IMR-90 (cell line): Measurements from ENCODE around the gene L3HYPDH. TPM values are rescaled to one million over a fixed set of nuclear protein-coding genes. Genes with fewer than 3 reads are reported as not detected.

Source experiments
- ATAC-seq: fragments of 200-7000 bp; cut with Tn5 transposase; 2 replicates; pipeline ENCODE4 v1.9.1; 2020; ENCODE audit warnings: low read depth, mild to moderate bottlenecking, moderate library complexity
- BruUV-seq: library from RNA; stranded (reverse); fragments of 400-500 nt; replicated peaks from 2 replicates; lab custom pipeline; 2021; lab: Mats Ljungman, UMichigan
- CTCF ChIA-PET: fragments of 300-600 bp; formaldehyde crosslinking; extraction: SDS; loops from one replicate; lab custom pipeline; 2021; ENCODE audit warnings: antibody characterized with exemption; lab: Yijun Ruan, JAX
- POLR2A ChIA-PET: fragments of 300-600 bp; sonication (Branson Sonifier 250); formaldehyde crosslinking; loops from one replicate; lab custom pipeline; 2022; ENCODE audit warnings: antibody characterized with exemption; ENCODE audit not compliant: unreplicated experiment; lab: Charles Lee
- DNase-seq: peaks from one replicate; pipeline ENCODE4 v3.0.0; 2013
- H2AFZ ChIP-seq: replicated peaks from 2 replicates; pipeline ENCODE3; 2013; ENCODE audit warnings: low read length, mild to moderate bottlenecking; ENCODE audit not compliant: poor library complexity
- H2AK5ac ChIP-seq: 2 replicates; pipeline ENCODE4 v1.6.1; 2013; ENCODE audit warnings: low read depth, low read length, inconsistent platforms
- H2AK9ac ChIP-seq: replicated peaks from 2 replicates; pipeline ENCODE3; 2013; ENCODE audit warnings: mild to moderate bottlenecking, low read depth, low read length, moderate library complexity; ENCODE audit not compliant: poor library complexity
- H2BK120ac ChIP-seq: 2 replicates; pipeline ENCODE4 v1.6.1; 2013; ENCODE audit warnings: low read depth, low read length, inconsistent platforms
- H2BK15ac ChIP-seq: 3 replicates; pipeline ENCODE4 v1.6.1; 2013; ENCODE audit warnings: low read depth, low read length, inconsistent platforms
- H2BK20ac ChIP-seq: 2 replicates; pipeline ENCODE4 v1.6.1; 2013; ENCODE audit warnings: low read depth, mild to moderate bottlenecking, inconsistent platforms, low read length, moderate library complexity
- H2BK5ac ChIP-seq: 2 replicates; pipeline ENCODE4 v1.6.1; 2013; ENCODE audit warnings: mild to moderate bottlenecking, low read depth, low read length, inconsistent platforms; ENCODE audit not compliant: poor library complexity, severe bottlenecking
- H3K14ac ChIP-seq: replicated peaks from 2 replicates; pipeline ENCODE4 v1.6.1; 2013; ENCODE audit warnings: low read depth, low read length, inconsistent platforms
- H3K18ac ChIP-seq: 2 replicates; pipeline ENCODE4 v1.6.1; 2013; ENCODE audit warnings: low read depth, low read length, control low read depth
- H3K23ac ChIP-seq: 2 replicates; pipeline ENCODE4 v1.6.1; 2013; ENCODE audit warnings: low read depth, low read length, inconsistent platforms
- H3K27ac ChIP-seq: 2 replicates; pipeline ENCODE4 v1.5.1; 2013; ENCODE audit warnings: mild to moderate bottlenecking, control low read depth, low read length; ENCODE audit not compliant: insufficient read depth
- H3K27me3 ChIP-seq: 2 replicates; pipeline ENCODE4 v1.6.1; 2013; ENCODE audit warnings: low read length; ENCODE audit not compliant: control insufficient read depth, insufficient read depth
- H3K36me3 ChIP-seq: 2 replicates; pipeline ENCODE4 v1.6.1; 2013; ENCODE audit warnings: low read length, mixed read lengths; ENCODE audit not compliant: control insufficient read depth, insufficient read depth
- H3K4ac ChIP-seq: 2 replicates; pipeline ENCODE4 v1.6.1; 2013; ENCODE audit warnings: low read depth, low read length, inconsistent platforms
- H3K4me1 ChIP-seq: 2 replicates; pipeline ENCODE4 v1.6.1; 2013; ENCODE audit warnings: low read length, mixed read lengths; ENCODE audit not compliant: control insufficient read depth, insufficient read depth
- H3K4me2 ChIP-seq: 2 replicates; pipeline ENCODE4 v1.6.1; 2013; ENCODE audit warnings: low read depth, mild to moderate bottlenecking, control low read depth, low read length, moderate library complexity
- H3K4me3 ChIP-seq: 2 replicates; pipeline ENCODE4 v1.5.1; 2013; ENCODE audit warnings: low read depth, mild to moderate bottlenecking, control low read depth, low read length, moderate library complexity; ENCODE audit not compliant: insufficient read depth
- H3K56ac ChIP-seq: 2 replicates; pipeline ENCODE4 v1.6.1; 2013; ENCODE audit warnings: low read length, inconsistent platforms; ENCODE audit not compliant: insufficient read depth; ENCODE audit errors: extremely low read depth
- H3K79me1 ChIP-seq, 2 experiments: 2 replicates each; pipeline ENCODE4 v1.6.1; 2013; ENCODE audit warnings: low read length in 2 of 2, inconsistent platforms in 1 of 2, low read depth in 1 of 2
- H3K9ac ChIP-seq: 2 replicates; pipeline ENCODE4 v1.6.1; 2013; ENCODE audit warnings: low read depth, low read length, control low read depth
- H3K9me1 ChIP-seq: 2 replicates; pipeline ENCODE4 v1.6.1; 2013; ENCODE audit warnings: low read length, inconsistent platforms; ENCODE audit not compliant: insufficient read depth
- H3K9me3 ChIP-seq: 2 replicates; pipeline ENCODE4 v1.6.1; 2013; ENCODE audit warnings: low read length; ENCODE audit not compliant: control insufficient read depth, insufficient read depth
- H4K20me1 ChIP-seq: 2 replicates; pipeline ENCODE4 v1.6.1; 2013; ENCODE audit warnings: low read length, inconsistent platforms; ENCODE audit not compliant: insufficient read depth
- H4K5ac ChIP-seq: 2 replicates; pipeline ENCODE4 v1.6.1; 2013; ENCODE audit warnings: mild to moderate bottlenecking, low read depth, low read length, control low read depth
- H4K8ac ChIP-seq, 2 experiments: 2 replicates each; pipeline ENCODE4 v1.6.1; 2013; ENCODE audit warnings: low read depth in 2 of 2, low read length in 2 of 2, control low read depth in 1 of 2, inconsistent platforms in 1 of 2
- H4K91ac ChIP-seq: 2 replicates; pipeline ENCODE4 v1.6.1; 2013; ENCODE audit warnings: low read depth, low read length, inconsistent platforms; ENCODE audit not compliant: insufficient read depth
- BHLHE40 ChIP-seq: fragments of 150-350 bp; IDR thresholded peaks from 2 replicates; pipeline ENCODE4 v1.6.1; 2016; ENCODE audit warnings: mild to moderate bottlenecking, low read depth, low read length
- FOS ChIP-seq: fragments of 150-350 bp; IDR thresholded peaks from 2 replicates; pipeline ENCODE4 v1.6.1; 2016; ENCODE audit warnings: low read depth, low read length
- MXI1 ChIP-seq: IDR thresholded peaks from 2 replicates; pipeline ENCODE4 v1.6.1; 2012; ENCODE audit warnings: low read depth, mild to moderate bottlenecking, low read length, moderate library complexity, borderline replicate concordance
- NFE2L2 ChIP-seq: fragments of 150-350 bp; IDR thresholded peaks from 2 replicates; pipeline ENCODE4 v1.6.1; 2016; ENCODE audit warnings: low read depth, mild to moderate bottlenecking, low read length
- POLR2A ChIP-seq: IDR thresholded peaks from 2 replicates; pipeline ENCODE4 v1.6.1; 2012; ENCODE audit warnings: mild to moderate bottlenecking, low read depth, low read length
- RAD21 ChIP-seq: IDR thresholded peaks from 2 replicates; pipeline ENCODE4 v1.6.1; 2012; ENCODE audit warnings: low read length, improper control_type of control experiment
- RCOR1 ChIP-seq: IDR thresholded peaks from 2 replicates; pipeline ENCODE4 v1.6.1; 2012; ENCODE audit warnings: mild to moderate bottlenecking, low read length, improper control_type of control experiment; ENCODE audit not compliant: insufficient replicate concordance
- SMC3 ChIP-seq: fragments of 150-350 bp; IDR thresholded peaks from 2 replicates; pipeline ENCODE4 v1.6.1; 2016; ENCODE audit warnings: low read depth, mild to moderate bottlenecking, antibody characterized with exemption, low read length, moderate library complexity
- WGBS, 2 experiments: methylation state at CpG; one replicate each; pipeline versions ENCODE4 v1.1.5 to v1.1.7; 2013; ENCODE audit warnings: missing lambda C conversion rate in 2 of 2; ENCODE audit not compliant: insufficient read length in 1 of 2; ENCODE audit errors: extremely low coverage in 2 of 2; 5-methylcytosine and 5-hydroxymethylcytosine counted together
- dilution Hi-C: fragments of 300-500 bp; cut with HindIII; formaldehyde crosslinking; loops from one replicate; pipeline ENCODE4 v1.14.3; 2018; ENCODE audit warnings: low sequenced_read_pairs; ENCODE audit not compliant: unreplicated experiment
- in situ Hi-C: fragments of 300-500 bp; cut with MboI; formaldehyde crosslinking; loops from 3 replicates; pipeline ENCODE4 v1.14.3; 2019; ENCODE audit warnings: low sequenced_read_pairs, inconsistent platforms, mixed read lengths
- intact Hi-C: fragments of 100-400 bp; cut with micrococcal nuclease; formaldehyde crosslinking; loops from 2 replicates; pipeline ENCODE4 v1.10.0; 2022
- polyA plus RNA-seq, 3 experiments: library from polyadenylated mRNA; depleted of rRNA; stranded (reverse); fragments of >200 nt; gene quantifications; 2 replicates each; pipeline ENCODE4 v1.2.3, GENCODE V29; 2012; ENCODE audit warnings: low replicate concordance in 1 of 3
- total RNA-seq: library from RNA; depleted of rRNA; stranded (reverse); fragments of >200 nt; gene quantifications from 2 replicates; pipeline ENCODE4 v1.2.3, GENCODE V29; 2012
- TF ChIP-seq, protein P1 (sequence below): conservative IDR thresholded peaks from 2 replicates; pipeline ENCODE4 v1.5.1; 2012; ENCODE audit warnings: mild to moderate bottlenecking, low read depth, low read length, improper control_type of control experiment
- TF ChIP-seq, protein P2 (sequence below): fragments of 150-350 bp; IDR thresholded peaks from 2 replicates; pipeline ENCODE4 v1.6.1; 2016; ENCODE audit warnings: low read depth, mild to moderate bottlenecking, low read length, moderate library complexity, borderline replicate concordance

The L3HYPDH gene
- total and polyA plus RNA-seq, 2 of the 4 experiments (the other 2 are of a cell fraction) = 40.9 to 49.1 TPM

DNA sequence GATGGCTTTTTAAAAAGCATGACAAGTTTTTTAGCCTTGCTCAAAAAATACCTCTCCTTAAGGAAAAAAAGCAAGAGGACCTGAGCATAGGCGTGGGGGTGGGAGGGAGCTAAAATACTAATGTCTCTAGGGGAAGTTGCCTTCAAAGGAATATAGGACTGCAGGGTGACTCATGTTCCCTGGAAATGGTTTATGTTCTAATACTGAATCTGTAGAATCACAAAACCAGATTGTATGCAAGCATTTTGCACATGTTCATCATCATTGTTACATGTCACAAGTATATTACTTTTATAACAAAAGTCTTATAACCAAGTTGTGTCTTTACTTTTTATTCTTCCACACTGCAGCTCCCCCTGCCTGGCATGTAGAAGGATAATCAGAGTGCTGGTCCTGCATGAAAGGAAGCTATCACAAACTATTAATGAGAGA lies 55.6 kb downstream of the L3HYPDH start:
- intact Hi-C loops = no loop called here
- H3K36me3 ChIP-seq = no peaks in the 10 kb centered on the region
- dilution Hi-C loops = no loop called here
- BruUV-seq = no TSS peak
- H2BK120ac ChIP-seq = no peak overlapping the region
- peaks cover 3% of the 10 kb centered on the region; the same call in 1 of the 2 replicates for H3K9me1 ChIP-seq
- no peak overlapping the region for H3K56ac ChIP-seq
- ATAC-seq (peak; percentile 87), DNase-seq (peak; percentile 83)
- no peaks in the 10 kb centered on the region for H3K79me1 ChIP-seq
- H3K4me3 ChIP-seq = no peak overlapping the region
- in situ Hi-C loops = no loop called here
- no peak overlapping the region for H4K91ac ChIP-seq
- H3K14ac ChIP-seq = 0 out of 2 replicates have a peak overlapping the region, but pooled peaks have one; percentile 1
- H4K8ac ChIP-seq = peak overlapping the region; percentile 27 to 28; a peak in 1 of 4 replicates
- TF ChIP-seq, protein P1, sequence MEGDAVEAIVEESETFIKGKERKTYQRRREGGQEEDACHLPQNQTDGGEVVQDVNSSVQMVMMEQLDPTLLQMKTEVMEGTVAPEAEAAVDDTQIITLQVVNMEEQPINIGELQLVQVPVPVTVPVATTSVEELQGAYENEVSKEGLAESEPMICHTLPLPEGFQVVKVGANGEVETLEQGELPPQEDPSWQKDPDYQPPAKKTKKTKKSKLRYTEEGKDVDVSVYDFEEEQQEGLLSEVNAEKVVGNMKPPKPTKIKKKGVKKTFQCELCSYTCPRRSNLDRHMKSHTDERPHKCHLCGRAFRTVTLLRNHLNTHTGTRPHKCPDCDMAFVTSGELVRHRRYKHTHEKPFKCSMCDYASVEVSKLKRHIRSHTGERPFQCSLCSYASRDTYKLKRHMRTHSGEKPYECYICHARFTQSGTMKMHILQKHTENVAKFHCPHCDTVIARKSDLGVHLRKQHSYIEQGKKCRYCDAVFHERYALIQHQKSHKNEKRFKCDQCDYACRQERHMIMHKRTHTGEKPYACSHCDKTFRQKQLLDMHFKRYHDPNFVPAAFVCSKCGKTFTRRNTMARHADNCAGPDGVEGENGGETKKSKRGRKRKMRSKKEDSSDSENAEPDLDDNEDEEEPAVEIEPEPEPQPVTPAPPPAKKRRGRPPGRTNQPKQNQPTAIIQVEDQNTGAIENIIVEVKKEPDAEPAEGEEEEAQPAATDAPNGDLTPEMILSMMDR = 0 out of 2 replicates have a peak, but pooled peaks have one; percentile 29
- no peak for TF ChIP-seq NFE2L2
- TF ChIP-seq RAD21 = no peak; the same call in 1 of the 2 replicates
- no peak for TF ChIP-seq RCOR1
- TF ChIP-seq BHLHE40 = no peak
- TF ChIP-seq, protein P2, sequence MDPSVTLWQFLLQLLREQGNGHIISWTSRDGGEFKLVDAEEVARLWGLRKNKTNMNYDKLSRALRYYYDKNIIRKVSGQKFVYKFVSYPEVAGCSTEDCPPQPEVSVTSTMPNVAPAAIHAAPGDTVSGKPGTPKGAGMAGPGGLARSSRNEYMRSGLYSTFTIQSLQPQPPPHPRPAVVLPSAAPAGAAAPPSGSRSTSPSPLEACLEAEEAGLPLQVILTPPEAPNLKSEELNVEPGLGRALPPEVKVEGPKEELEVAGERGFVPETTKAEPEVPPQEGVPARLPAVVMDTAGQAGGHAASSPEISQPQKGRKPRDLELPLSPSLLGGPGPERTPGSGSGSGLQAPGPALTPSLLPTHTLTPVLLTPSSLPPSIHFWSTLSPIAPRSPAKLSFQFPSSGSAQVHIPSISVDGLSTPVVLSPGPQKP = no peak
- 0 out of 2 replicates have a peak, but pooled peaks have one; percentile 2 for TF ChIP-seq SMC3
- no peak for TF ChIP-seq MXI1
- TF ChIP-seq FOS = peak; percentile 42; the same call in 1 of the 2 replicates
- no peak for TF ChIP-seq POLR2A
- no peaks in the 10 kb centered on the region for H4K20me1 ChIP-seq
- no peaks in the 10 kb centered on the region for H3K9me3 ChIP-seq
- H3K4me2 ChIP-seq = peak overlapping the region; percentile 43; the same call in 1 of the 2 replicates
- no peak overlapping the region for H3K27ac ChIP-seq
- no peak overlapping the region for H3K4ac ChIP-seq
- no peak overlapping the region for H2BK15ac ChIP-seq
- no peak overlapping the region for H4K5ac ChIP-seq
- no CpG with 5 or more reads among the region's 1 CpG for WGBS, 2 experiments
- no peak overlapping the region for H2BK20ac ChIP-seq
- H3K4me1 ChIP-seq = peaks cover 3% of the 10 kb centered on the region
- H2AK9ac ChIP-seq = no peak overlapping the region
- no peak overlapping the region for H2AK5ac ChIP-seq
- H3K27me3 ChIP-seq = no peaks in the 10 kb centered on the region
- peak overlapping the region; percentile 52 for H2BK5ac ChIP-seq
- H3K18ac ChIP-seq = no peak overlapping the region; the same call in 1 of the 2 replicates
- ChIA-PET POLR2A (no interaction called here), CTCF (interaction anchor here (1.0 kb wide), 1 partner anchor 13 kb away, joined by 3 read pairs; no protein-coding TSS in a partner anchor)
- H3K23ac ChIP-seq = no peak overlapping the region
- H3K9ac ChIP-seq = no peak overlapping the region
- no peak overlapping the region for H2AFZ ChIP-seq
